Left hindlimb (tissue), 1 donor: ENCODE results near the gene NECTIN2.
"Not testable (repeated sequence)": the region's sequence is repeated elsewhere in the genome, so short reads cannot be mapped to it uniquely, and the experiment has no call there.

Source experiments
- DNase-seq: peaks from one replicate; pipeline ENCODE4 v3.0.0-alpha.2; 2018

The NECTIN2 gene

DNA sequence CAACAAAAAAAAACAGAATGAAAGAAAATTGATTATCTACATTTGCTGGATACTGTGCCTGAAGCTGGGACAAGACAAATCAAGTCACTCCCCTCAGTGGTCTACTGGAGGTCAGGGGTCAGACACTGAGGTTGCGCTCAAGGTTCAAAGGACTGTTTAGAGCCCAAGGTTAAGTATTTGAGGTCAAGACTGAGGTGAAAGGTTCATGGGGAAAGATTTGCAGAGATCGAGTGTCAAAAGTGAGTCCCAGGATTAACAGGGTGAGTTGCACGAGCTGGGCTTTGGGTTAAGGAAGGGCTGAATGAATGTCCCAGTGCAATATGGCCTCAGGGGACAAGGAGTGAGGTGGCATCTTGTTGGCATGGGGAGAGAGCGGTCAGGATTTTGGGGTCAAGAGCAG is 41.6 kb downstream of the NECTIN2 start:
- no peak for DNase-seq

DNA sequence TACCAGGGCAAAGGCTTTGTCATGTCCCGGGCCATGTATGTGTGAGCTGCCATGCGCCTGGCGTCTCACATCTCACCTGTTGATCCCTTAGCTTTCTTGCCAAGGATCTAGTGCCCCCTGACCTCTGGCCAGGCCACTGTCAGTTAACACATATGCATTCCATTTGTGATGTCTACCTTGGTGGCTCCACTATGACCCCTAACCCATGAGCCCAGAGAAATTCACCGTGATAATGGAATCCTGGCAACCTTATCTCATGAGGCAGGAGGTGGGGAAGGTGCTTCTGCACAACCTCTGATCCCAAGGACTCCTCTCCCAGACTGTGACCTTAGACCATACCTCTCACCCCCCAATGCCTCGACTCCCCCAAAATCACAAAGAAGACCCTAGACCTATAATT is 42.2 kb downstream of the NECTIN2 start:
- not testable (repeated sequence) for DNase-seq

DNA sequence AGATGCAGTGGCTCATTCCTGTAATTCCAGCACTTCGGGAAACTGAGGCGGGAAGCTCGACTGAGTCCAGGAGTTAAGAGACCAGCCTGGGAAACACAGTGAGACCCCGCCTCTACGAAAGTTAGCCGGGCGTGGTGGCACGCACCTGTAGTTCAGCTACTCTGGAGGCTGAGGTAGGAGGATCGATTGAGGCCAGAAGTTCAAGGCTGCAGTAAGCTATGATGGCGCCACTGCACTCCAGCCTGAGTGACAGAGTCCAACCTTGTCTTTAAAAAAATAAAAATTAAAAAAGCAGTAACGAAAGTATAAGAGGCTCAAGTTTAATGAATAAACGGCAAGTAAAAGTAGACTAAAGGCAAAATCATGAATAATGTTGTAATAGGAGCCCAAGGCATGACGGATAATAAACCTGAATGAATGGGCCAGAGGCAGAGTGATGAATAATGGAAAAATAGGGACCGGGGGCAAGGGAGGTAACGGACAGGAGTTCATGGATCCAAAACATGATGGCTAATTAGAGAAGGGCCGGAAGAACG is 43.8 kb downstream of the NECTIN2 start:
- DNase-seq: no peak

DNA sequence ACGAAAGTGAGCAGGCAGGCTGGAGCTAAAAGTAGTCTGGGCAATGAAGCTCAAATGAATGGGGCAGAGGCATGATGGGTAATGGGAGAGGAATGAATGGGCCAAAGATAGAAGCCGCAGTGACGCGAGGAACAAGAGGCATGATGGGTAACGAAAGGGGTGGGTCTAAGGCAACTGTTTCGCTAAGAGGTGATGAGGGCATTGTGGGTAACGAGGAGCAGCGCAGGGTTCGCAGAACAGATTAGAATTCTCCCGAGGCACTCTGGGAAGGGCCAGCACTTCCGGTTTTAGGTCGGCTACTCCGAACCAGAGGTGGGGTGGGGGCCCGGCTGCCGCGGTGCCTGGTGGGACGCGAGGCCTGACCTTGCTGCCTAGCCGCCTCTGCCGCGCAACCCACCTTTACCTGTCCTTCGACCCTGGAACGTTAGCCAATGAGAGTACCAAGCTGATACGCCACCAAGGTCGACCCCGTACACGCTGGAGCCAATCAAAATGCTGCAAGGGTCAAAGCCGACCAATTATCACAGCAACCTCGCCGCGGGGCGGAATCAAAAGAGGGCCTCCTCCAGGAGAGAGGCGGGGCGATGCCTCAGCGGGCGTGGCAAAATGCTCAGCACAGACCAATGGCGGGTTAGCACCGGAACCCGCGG is 44.4 kb downstream of the NECTIN2 start:
- no peak for DNase-seq

DNA sequence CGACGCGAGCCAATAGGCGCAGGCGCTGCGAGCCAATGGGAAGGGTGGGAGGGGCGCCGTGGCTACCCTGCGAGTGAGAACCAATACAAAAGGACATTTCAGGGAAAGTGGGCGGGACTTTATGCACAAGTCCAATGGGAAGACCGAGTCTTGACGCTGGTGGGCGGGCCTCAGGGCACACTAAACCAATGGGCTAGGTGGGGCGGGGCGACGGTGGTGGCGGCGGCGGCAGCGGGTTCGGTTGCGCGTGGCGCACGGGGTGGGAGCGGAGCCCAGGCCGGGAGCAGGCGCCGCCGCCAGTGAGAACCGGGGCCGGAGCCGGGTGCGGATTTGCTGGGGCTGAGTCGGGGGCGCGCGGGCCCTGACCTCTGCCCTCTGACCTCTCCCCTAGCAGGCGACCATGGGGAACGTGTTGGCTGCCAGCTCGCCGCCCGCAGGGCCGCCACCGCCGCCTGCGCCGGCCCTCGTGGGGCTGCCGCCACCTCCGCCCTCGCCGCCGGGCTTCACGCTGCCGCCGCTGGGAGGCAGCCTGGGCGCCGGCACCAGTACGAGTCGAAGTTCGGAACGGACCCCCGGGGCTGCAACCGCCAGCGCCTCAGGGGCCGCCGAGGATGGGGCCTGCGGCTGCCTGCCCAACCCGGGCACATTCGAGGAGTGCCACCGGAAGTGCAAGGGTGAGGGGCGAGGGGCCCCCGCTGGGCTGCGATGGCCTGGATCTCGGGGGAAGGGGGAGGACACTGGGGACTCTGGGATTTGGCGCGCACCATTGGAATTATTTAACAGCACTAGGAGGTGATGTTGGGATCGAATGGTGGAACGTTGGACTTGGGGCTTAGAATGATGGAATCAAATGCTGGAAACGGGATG is 45.2 kb downstream of the NECTIN2 start, which contains the start of gene TOMM40:
TOMM40 (plus strand) TSS at position 239 of the 867 bp plus-strand sequence; CDS start at position 401, 162 bp downstream.
- DNase-seq: peak; percentile 100

DNA sequence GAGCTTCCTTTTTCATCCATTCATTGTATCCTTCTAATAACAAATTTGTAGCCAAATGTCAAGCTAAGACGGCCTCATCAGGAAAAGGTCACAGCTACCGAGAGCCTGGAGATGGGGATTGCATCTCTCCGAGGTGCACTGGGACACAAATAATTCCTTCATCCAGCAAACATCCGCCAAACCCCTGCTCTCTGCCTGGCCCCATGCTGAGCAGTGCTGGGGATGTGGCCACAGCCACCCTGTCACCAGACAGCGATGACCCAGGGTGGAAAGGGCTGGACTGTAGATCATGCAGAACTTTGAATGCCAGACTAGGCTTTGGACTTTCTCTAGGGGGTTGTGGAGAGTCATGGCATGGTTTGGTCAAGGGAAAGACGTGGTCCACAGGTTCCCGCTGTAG is 46.8 kb downstream of the NECTIN2 start:
- DNase-seq: no peak

DNA sequence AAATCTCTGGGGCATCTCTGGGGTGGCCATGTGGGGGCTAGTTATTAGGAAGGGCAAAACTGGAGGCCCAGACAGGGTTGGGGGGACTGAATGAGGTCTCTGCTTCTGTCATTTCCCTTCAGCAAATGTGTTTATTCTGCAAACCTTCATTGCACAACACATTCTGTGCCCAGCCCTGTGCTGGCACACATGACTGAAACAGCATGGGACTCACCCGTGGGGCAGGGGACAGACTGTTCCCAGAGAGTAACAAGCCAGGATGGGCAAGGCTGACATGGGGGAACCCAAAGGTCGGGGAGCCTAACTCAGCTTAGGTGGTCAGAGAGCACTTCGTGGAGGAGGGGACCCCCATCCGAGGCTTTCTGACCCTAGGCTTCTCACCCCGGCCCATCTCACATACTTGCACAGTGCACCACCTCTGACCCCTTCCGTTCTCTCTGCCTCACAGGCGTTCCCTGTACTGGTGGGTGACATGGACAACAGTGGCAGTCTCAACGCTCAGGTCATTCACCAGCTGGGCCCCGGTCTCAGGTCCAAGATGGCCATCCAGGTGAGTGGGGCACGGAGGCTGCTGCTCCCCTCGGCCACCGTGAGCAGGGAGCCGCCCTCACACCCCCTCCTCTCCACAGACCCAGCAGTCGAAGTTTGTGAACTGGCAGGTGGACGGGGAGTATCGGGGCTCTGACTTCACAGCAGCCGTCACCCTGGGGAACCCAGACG is 47.4 kb downstream of the NECTIN2 start:
- DNase-seq: no peak

DNA sequence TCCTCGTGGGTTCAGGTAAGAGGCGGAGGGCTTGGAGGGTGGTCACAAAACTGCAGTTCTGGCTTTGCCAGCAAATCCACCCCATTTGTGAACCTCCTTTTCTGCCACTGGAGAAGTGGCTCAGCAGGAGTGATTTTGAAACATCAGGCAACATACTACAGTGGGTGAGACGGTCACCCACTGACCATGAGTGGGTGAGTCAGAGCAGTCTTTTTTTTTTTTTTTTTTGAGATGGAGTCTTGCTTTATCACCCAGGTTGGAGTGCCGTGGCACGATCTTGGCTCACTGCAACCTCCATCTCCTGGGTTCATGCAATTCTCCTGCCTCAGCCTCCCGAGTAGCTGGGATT is 47.9 kb downstream of the NECTIN2 start:
- no peak for DNase-seq

DNA sequence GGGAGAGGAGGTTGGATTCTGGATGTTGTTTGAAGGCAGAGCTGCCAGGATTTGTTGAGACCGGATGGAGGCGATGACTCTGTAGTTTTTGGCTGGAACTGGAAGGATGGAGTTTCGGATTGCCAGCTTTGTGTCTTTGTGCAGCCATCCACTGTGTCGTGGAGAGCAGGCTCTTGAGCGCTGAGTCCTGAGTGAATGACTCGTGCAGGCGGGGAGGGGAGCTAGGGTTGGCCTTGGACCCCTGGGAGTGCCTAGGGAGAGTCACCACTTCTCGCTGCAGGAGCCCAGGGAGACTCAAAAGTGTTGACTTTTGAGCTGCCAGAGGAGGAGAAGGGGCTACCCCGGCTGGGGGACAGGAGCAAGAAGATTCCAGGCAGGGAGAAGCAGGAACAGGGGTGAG is 48.8 kb downstream of the NECTIN2 start:
- no peak for DNase-seq

DNA sequence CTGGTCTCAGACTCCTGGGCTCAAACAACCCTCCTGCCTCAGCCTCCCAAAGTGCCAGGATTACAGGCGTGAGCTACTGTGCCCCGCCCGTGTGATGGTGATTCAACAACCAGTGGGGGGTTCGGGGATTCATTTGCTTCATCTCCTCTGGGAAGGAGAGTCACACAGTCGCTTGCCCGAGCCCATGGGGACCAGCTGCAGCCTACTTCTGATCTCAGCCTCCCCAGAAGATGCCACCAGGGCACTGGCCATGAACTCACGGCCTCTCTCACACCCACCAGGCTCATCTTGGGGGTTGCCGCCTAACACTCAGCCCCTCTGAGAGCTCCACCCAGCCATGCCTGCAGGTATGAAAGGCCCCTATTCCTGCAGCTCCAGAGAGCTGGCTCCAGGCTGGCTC is 51.7 kb downstream of the NECTIN2 start:
- no peak for DNase-seq

DNA sequence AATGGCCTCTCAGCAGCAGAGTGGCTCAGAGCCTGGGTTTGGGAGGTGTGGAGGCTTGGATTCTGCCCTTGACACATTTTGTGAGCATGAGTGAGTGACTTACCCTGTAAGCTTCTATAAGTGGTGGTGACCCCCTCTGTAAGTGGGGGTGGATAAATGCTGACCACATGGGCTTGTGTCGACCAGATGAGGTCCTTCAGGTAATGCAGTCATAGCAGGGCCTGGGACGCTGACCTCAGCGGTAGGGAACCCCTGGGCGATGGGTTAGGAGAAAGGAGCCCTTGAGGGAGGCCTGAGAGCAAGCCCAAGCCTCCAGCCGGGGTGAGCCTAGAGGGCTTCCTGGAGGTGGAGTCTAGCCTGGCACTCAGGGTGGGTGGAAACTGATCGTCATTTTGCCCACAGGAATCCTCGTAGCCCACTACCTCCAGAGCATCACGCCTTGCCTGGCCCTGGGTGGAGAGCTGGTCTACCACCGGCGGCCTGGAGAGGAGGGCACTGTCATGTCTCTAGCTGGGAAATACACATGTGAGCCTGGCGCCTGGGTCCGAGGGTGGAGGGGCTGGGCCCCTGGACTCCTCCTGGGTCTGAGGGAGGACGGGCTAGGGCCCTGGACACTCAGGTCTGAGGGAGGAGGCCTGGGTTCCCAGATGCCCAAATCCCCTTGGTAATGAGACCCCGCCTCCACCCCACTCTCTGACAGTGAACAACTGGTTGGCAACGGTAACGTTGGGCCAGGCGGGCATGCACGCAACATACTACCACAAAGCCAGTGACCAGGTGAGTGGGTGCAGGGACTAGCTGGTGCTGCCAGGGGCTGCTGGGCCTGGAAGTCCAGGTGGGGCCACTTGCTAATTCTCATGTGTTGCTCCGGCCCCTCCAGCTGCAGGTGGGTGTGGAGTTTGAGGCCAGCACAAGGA is 54.5 kb downstream of the NECTIN2 start:
- no peak for DNase-seq

DNA sequence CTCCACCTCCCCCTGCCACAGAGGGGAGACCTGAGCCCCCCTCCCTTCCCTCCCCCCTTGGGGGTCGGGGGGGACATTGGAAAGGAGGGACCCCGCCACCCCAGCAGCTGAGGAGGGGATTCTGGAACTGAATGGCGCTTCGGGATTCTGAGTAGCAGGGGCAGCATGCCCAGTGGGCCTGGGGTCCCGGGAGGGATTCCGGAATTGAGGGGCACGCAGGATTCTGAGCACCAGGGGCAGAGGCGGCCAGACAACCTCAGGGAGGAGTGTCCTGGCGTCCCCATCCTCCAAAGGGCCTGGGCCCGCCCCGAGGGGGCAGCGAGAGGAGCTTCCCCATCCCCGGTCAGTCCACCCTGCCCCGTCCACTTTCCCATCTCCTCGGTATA is 57.1 kb downstream of the NECTIN2 start:
- no peak for DNase-seq

DNA sequence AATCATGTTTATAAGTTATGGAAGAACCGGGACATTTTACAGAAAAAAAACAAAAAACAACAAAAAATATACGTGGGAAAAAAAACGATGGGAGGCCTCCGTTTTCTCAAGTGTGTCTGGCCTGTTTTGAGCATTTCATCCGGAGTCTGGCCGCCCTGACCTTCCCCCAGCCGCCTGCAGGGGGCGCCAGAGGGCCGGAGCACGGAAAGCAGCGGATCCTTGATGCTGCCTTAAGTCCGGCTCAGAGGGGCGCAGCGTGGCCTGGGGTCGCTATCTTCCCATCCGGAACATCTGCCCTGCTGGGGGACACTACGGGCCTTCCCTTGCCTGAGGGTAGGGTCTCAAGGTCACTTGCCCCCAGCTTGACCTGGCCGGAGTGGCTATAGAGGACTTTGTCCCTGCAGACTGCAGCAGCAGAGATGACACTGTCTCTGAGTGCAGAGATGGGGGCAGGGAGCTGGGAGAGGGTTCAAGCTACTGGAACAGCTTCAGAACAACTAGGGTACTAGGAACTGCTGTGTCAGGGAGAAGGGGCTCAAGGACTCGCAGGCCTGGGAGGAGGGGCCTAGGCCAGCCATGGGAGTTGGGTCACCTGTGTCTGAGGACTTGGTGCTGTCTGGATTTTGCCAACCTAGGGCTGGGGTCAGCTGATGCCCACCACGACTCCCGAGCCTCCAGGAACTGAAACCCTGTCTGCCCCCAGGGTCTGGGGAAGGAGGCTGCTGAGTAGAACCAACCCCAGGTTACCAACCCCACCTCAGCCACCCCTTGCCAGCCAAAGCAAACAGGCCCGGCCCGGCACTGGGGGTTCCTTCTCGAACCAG is 57.7 kb downstream of the NECTIN2 start:
- peak; percentile 82 for DNase-seq

DNA sequence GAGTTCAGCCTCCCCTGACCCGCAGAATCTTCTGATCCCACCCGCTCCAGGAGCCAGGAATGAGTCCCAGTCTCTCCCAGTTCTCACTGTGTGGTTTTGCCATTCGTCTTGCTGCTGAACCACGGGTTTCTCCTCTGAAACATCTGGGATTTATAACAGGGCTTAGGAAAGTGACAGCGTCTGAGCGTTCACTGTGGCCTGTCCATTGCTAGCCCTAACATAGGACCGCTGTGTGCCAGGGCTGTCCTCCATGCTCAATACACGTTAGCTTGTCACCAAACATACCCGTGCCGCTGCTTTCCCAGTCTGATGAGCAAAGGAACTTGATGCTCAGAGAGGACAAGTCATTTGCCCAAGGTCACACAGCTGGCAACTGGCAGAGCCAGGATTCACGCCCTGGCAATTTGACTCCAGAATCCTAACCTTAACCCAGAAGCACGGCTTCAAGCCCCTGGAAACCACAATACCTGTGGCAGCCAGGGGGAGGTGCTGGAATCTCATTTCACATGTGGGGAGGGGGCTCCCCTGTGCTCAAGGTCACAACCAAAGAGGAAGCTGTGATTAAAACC is 58.4 kb downstream of the NECTIN2 start:
- no peak for DNase-seq

DNA sequence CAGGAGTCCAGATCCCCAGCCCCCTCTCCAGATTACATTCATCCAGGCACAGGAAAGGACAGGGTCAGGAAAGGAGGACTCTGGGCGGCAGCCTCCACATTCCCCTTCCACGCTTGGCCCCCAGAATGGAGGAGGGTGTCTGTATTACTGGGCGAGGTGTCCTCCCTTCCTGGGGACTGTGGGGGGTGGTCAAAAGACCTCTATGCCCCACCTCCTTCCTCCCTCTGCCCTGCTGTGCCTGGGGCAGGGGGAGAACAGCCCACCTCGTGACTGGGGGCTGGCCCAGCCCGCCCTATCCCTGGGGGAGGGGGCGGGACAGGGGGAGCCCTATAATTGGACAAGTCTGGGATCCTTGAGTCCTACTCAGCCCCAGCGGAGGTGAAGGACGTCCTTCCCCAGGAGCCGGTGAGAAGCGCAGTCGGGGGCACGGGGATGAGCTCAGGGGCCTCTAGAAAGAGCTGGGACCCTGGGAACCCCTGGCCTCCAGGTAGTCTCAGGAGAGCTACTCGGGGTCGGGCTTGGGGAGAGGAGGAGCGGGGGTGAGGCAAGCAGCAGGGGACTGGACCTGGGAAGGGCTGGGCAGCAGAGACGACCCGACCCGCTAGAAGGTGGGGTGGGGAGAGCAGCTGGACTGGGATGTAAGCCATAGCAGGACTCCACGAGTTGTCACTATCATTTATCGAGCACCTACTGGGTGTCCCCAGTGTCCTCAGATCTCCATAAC is 59.5 kb downstream of the NECTIN2 start, which contains the start of gene APOE:
APOE (plus strand) TSS at position 360 of the 724 bp plus-strand sequence. CDS start 829 bp downstream, outside the sequence.
- no peak for DNase-seq

DNA sequence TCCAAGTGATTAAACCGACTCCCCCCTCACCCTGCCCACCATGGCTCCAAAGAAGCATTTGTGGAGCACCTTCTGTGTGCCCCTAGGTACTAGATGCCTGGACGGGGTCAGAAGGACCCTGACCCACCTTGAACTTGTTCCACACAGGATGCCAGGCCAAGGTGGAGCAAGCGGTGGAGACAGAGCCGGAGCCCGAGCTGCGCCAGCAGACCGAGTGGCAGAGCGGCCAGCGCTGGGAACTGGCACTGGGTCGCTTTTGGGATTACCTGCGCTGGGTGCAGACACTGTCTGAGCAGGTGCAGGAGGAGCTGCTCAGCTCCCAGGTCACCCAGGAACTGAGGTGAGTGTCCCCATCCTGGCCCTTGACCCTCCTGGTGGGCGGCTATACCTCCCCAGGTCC is 61.5 kb downstream of the NECTIN2 start:
- DNase-seq: no peak

DNA sequence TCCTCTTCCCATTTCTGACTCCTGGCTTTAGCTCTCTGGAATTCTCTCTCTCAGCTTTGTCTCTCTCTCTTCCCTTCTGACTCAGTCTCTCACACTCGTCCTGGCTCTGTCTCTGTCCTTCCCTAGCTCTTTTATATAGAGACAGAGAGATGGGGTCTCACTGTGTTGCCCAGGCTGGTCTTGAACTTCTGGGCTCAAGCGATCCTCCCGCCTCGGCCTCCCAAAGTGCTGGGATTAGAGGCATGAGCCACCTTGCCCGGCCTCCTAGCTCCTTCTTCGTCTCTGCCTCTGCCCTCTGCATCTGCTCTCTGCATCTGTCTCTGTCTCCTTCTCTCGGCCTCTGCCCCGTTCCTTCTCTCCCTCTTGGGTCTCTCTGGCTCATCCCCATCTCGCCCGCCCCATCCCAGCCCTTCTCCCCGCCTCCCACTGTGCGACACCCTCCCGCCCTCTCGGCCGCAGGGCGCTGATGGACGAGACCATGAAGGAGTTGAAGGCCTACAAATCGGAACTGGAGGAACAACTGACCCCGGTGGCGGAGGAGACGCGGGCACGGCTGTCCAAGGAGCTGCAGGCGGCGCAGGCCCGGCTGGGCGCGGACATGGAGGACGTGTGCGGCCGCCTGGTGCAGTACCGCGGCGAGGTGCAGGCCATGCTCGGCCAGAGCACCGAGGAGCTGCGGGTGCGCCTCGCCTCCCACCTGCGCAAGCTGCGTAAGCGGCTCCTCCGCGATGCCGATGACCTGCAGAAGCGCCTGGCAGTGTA is 62.2 kb downstream of the NECTIN2 start:
- no peak for DNase-seq

DNA sequence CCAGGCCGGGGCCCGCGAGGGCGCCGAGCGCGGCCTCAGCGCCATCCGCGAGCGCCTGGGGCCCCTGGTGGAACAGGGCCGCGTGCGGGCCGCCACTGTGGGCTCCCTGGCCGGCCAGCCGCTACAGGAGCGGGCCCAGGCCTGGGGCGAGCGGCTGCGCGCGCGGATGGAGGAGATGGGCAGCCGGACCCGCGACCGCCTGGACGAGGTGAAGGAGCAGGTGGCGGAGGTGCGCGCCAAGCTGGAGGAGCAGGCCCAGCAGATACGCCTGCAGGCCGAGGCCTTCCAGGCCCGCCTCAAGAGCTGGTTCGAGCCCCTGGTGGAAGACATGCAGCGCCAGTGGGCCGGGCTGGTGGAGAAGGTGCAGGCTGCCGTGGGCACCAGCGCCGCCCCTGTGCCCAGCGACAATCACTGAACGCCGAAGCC is 62.8 kb downstream of the NECTIN2 start:
- no peak for DNase-seq

DNA sequence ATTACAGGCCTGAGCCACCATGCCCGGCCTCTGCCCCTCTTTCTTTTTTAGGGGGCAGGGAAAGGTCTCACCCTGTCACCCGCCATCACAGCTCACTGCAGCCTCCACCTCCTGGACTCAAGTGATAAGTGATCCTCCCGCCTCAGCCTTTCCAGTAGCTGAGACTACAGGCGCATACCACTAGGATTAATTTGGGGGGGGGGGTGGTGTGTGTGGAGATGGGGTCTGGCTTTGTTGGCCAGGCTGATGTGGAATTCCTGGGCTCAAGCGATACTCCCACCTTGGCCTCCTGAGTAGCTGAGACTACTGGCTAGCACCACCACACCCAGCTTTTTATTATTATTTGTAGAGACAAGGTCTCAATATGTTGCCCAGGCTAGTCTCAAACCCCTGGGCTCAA is 63.7 kb downstream of the NECTIN2 start:
- DNase-seq: no peak
